Caco-2 (cell line): ENCODE results near the gene PRKAG2. TPM values are rescaled to one million over a fixed set of nuclear protein-coding genes. Genes with fewer than 3 reads are reported as not detected.

Source experiments
- BruUV-seq: library from RNA; stranded (reverse); fragments of 400-500 nt; replicated peaks from 2 replicates; lab custom pipeline; 2021; lab: Mats Ljungman, UMichigan
- CTCF ChIA-PET: fragments of 300-600 bp; sonication (Branson Sonifier 250); formaldehyde crosslinking; loops from one replicate; lab custom pipeline; 2022; ENCODE audit warnings: antibody characterized with exemption; lab: Charles Lee
- POLR2A ChIA-PET: fragments of 300-600 bp; sonication (Branson Sonifier 250); formaldehyde crosslinking; loops from one replicate; lab custom pipeline; 2022; ENCODE audit warnings: antibody characterized with exemption; lab: Charles Lee
- DNase-seq, 2 experiments: peaks; one replicate each; pipeline versions ENCODE4 v3.0.0 to v3.0.0-alpha.2; 2020 to 2022
- H3K27me3 ChIP-seq: replicated peaks from 2 replicates; pipeline ENCODE4 v1.6.0; 2011; ENCODE audit warnings: low read length; ENCODE audit not compliant: control insufficient read depth, insufficient read depth
- H3K36me3 ChIP-seq: 2 replicates; pipeline ENCODE4 v1.5.1; 2011; ENCODE audit warnings: low read length; ENCODE audit not compliant: control insufficient read depth, insufficient read depth
- H3K4me1 ChIP-seq: fragments of 250-450 bp; sonication (Bioruptor Pico); 2 replicates; pipeline ENCODE4 v1.5.1; 2020; ENCODE audit warnings: mild to moderate bottlenecking
- H3K4me3 ChIP-seq: 2 replicates; pipeline ENCODE4 v1.5.1; 2011; ENCODE audit warnings: low read depth, mild to moderate bottlenecking, control low read depth, low read length
- H3K9me3 ChIP-seq: fragments of 250-450 bp; sonication (Bioruptor Pico); 2 replicates; pipeline ENCODE4 v1.5.1; 2020; ENCODE audit warnings: mild to moderate bottlenecking, moderate library complexity
- H3K27ac Mint-ChIP-seq: one replicate; pipeline ENCODE4 v1.8.0; 2022; ENCODE audit warnings: mixed read lengths; ENCODE audit not compliant: unreplicated experiment
- H3K27me3 Mint-ChIP-seq: one replicate; pipeline ENCODE4 v1.8.0; 2022; ENCODE audit warnings: mixed read lengths; ENCODE audit not compliant: insufficient read depth, unreplicated experiment
- H3K36me3 Mint-ChIP-seq: one replicate; pipeline ENCODE4 v1.8.0; 2022; ENCODE audit warnings: mild to moderate bottlenecking, mixed read lengths; ENCODE audit not compliant: insufficient read depth, unreplicated experiment
- H3K4me1 Mint-ChIP-seq: one replicate; pipeline ENCODE4 v1.8.0; 2022; ENCODE audit warnings: low read depth, mixed read lengths; ENCODE audit not compliant: unreplicated experiment
- H3K4me3 Mint-ChIP-seq: one replicate; pipeline ENCODE4 v1.8.0; 2022; ENCODE audit warnings: mild to moderate bottlenecking, moderate library complexity, mixed read lengths; ENCODE audit not compliant: unreplicated experiment
- H3K9me3 Mint-ChIP-seq: one replicate; pipeline ENCODE4 v1.8.0; 2022; ENCODE audit warnings: mixed read lengths; ENCODE audit not compliant: unreplicated experiment
- intact Hi-C: fragments of 100-400 bp; cut with micrococcal nuclease; formaldehyde crosslinking; loops from one replicate; pipeline ENCODE4 v1.10.0; 2022; ENCODE audit not compliant: unreplicated experiment
- total RNA-seq: library from RNA; stranded (reverse); gene quantifications from 2 replicates; pipeline ENCODE4 v1.2.3, GENCODE V29; 2022
- TF ChIP-seq, protein P1 (sequence below), 2 experiments: fragments of 200-600 bp in 1 of 2; IDR thresholded peaks; 1 replicate in 1 of 2; 2 replicates in 1 of 2; pipeline versions ENCODE4 v1.5.1 to v1.8.0; 2011 to 2022; ENCODE audit warnings: antibody characterized with exemption in 1 of 2, control low read depth in 1 of 2, inconsistent platforms in 1 of 2, low read depth in 1 of 2, low read length in 1 of 2, mild to moderate bottlenecking in 1 of 2, moderate library complexity in 1 of 2; ENCODE audit not compliant: insufficient read depth in 1 of 2, severe bottlenecking in 1 of 2, unreplicated experiment in 1 of 2

PRKAG2 gene
- total RNA-seq, 1 experiment from 2014 or later, result 15.9 TPM

GRCh38 chr7:151814400-151815009 is 62.4 kb downstream of the PRKAG2 start:
- H3K9me3 Mint-ChIP-seq, result no peaks in the 10 kb centered on the region
- H3K27me3 Mint-ChIP-seq, result no peaks in the 10 kb centered on the region
- no peak overlapping the region for H3K27ac Mint-ChIP-seq
- no TSS peak for BruUV-seq
- H3K4me1 ChIP-seq, result peaks cover 18% of the 10 kb centered on the region
- intact Hi-C loops, result no loop called here
- ChIA-PET POLR2A (no interaction called here), CTCF (interaction anchor here (0.7 to 0.9 kb wide), 2 partner anchors 53 to 55 kb away, joined by 3 read pairs; no protein-coding TSS in a partner anchor)
- no peak overlapping the region for H3K4me3 ChIP-seq
- H3K4me1 Mint-ChIP-seq, result peaks cover 8% of the 10 kb centered on the region
- no peak for DNase-seq
- TF ChIP-seq, protein P1, sequence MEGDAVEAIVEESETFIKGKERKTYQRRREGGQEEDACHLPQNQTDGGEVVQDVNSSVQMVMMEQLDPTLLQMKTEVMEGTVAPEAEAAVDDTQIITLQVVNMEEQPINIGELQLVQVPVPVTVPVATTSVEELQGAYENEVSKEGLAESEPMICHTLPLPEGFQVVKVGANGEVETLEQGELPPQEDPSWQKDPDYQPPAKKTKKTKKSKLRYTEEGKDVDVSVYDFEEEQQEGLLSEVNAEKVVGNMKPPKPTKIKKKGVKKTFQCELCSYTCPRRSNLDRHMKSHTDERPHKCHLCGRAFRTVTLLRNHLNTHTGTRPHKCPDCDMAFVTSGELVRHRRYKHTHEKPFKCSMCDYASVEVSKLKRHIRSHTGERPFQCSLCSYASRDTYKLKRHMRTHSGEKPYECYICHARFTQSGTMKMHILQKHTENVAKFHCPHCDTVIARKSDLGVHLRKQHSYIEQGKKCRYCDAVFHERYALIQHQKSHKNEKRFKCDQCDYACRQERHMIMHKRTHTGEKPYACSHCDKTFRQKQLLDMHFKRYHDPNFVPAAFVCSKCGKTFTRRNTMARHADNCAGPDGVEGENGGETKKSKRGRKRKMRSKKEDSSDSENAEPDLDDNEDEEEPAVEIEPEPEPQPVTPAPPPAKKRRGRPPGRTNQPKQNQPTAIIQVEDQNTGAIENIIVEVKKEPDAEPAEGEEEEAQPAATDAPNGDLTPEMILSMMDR (IDR thresholded peaks at IDR 0.05; ENCODE audit: insufficient read depth in 1 of 2, low read depth in 1 of 2, low read length in 1 of 2, severe bottlenecking in 1 of 2, unreplicated experiment in 1 of 2), result no peak
- H3K27me3 ChIP-seq, result no peaks in the 10 kb centered on the region
- H3K36me3 ChIP-seq, result no peaks in the 10 kb centered on the region
- H3K9me3 ChIP-seq, result no peaks in the 10 kb centered on the region
- H3K4me3 Mint-ChIP-seq, result no peak overlapping the region
- H3K36me3 Mint-ChIP-seq, result no peaks in the 10 kb centered on the region

DNA sequence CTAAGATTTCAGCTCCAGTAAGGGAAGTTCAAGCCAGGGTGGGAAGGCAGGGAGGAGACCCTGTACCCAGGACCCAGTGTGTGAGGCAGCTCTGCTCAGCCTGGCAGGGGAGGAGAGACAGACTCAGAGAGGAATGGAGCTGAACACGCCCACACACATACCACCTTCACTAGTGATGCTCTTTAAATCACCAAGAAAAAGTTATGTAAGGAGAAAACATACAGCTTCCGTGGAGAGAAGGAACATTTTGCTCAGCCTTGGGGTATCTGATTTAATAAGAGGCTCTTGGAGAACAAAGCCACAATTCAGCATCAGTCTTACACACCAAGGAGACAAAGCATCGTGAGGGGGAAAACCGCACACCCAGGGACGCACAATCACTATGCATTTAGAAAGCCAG is 62.9 kb downstream of the PRKAG2 start:
- no TSS peak for BruUV-seq
- no peak for DNase-seq
- ChIA-PET CTCF (interaction anchor here (0.7 to 0.9 kb wide), 2 partner anchors 54 kb away, joined by 3 read pairs; no protein-coding TSS in a partner anchor), POLR2A (no interaction called here)
- H3K4me3 ChIP-seq, result no peak overlapping the region
- Mint-ChIP-seq H3K27me3 (no peaks in the 10 kb centered on the region), H3K4me1 (peaks cover 3% of the 10 kb centered on the region), H3K4me3 (no peak overlapping the region), H3K27ac (no peak overlapping the region), H3K36me3 (no peaks in the 10 kb centered on the region), H3K9me3 (no peaks in the 10 kb centered on the region)
- intact Hi-C loops, result no loop called here
- TF ChIP-seq, protein P1 (IDR thresholded peaks at IDR 0.05; ENCODE audit: insufficient read depth in 1 of 2, low read depth in 1 of 2, low read length in 1 of 2, severe bottlenecking in 1 of 2, unreplicated experiment in 1 of 2), result no peak
- no peaks in the 10 kb centered on the region for H3K27me3 ChIP-seq
- H3K4me1 ChIP-seq, result peaks cover 15% of the 10 kb centered on the region
- no peaks in the 10 kb centered on the region for H3K9me3 ChIP-seq
- H3K36me3 ChIP-seq, result no peaks in the 10 kb centered on the region

- Mint-ChIP-seq H3K27me3 (no peaks in the 10 kb centered on the region), H3K4me1 (peaks cover under 1% of the 10 kb centered on the region), H3K27ac (no peak overlapping the region), H3K36me3 (no peaks in the 10 kb centered on the region), H3K9me3 (no peaks in the 10 kb centered on the region), H3K4me3 (no peak overlapping the region)
- TF ChIP-seq, protein P1 (IDR thresholded peaks at IDR 0.05; ENCODE audit: insufficient read depth in 1 of 2, low read depth in 1 of 2, low read length in 1 of 2, severe bottlenecking in 1 of 2, unreplicated experiment in 1 of 2), result no peak
- no peak for DNase-seq
- CTCF ChIA-PET, result no interaction called here
- Histone ChIP-seq H3K9me3 (no peaks in the 10 kb centered on the region), H3K27me3 (no peaks in the 10 kb centered on the region), H3K4me1 (peaks cover 15% of the 10 kb centered on the region), H3K36me3 (no peaks in the 10 kb centered on the region), H3K4me3 (no peak overlapping the region)
- no TSS peak for BruUV-seq
- intact Hi-C loops, result no loop called here
- POLR2A ChIA-PET, result no interaction called here
These were observed 63.5 kb downstream of the PRKAG2 start for GRCh38 chr7:151813445-151813844.
